HG03439 (cell line): Measurements from ENCODE around the gene ADAM12.
"Not testable (repeated sequence)": the region's sequence is repeated elsewhere in the genome, so short reads cannot be mapped to it uniquely, and the experiment has no call there.

ENCODE experiments used
- ATAC-seq: cut with Tn5 transposase; IDR thresholded peaks from one replicate; pipeline ENCODE4 v1.9.1; 2021; ENCODE audit warnings: mild to moderate bottlenecking, moderate library complexity; ENCODE audit not compliant: unreplicated experiment

ADAM12 gene

GRCh38 chr10:126268013-126268920 lies 120.0 kb downstream of the ADAM12 start:
- no peak for ATAC-seq

- ATAC-seq: no peak
Measured at GRCh38 chr10:126264102-126265018, 123.9 kb downstream of the ADAM12 start.

GRCh38 chr10:126263006-126263676 lies 125.1 kb downstream of the ADAM12 start:
- no peak for ATAC-seq

- ATAC-seq: no peak
Measured at GRCh38 chr10:126262233-126262838, 125.9 kb downstream of the ADAM12 start.

GRCh38 chr10:126259760-126260479 lies 128.4 kb downstream of the ADAM12 start:
- ATAC-seq: no peak

- no peak for ATAC-seq
Measured at GRCh38 chr10:126256864-126257263, 131.4 kb downstream of the ADAM12 start.

- ATAC-seq: no peak
Measured at GRCh38 chr10:126255313-126255712, 133.0 kb downstream of the ADAM12 start.

GRCh38 chr10:126253611-126253998 lies 134.7 kb downstream of the ADAM12 start:
- ATAC-seq: no peak

GRCh38 chr10:126252884-126253610 lies 135.2 kb downstream of the ADAM12 start:
- no peak for ATAC-seq

- no peak for ATAC-seq
Measured at GRCh38 chr10:126251778-126252407, 136.4 kb downstream of the ADAM12 start.

GRCh38 chr10:126250527-126251310 lies 137.6 kb downstream of the ADAM12 start:
- ATAC-seq: no peak

GRCh38 chr10:126250045-126250444 lies 138.2 kb downstream of the ADAM12 start:
- no peak for ATAC-seq

- ATAC-seq: no peak
Measured at GRCh38 chr10:126247446-126247975, 140.8 kb downstream of the ADAM12 start.

GRCh38 chr10:126246396-126246795 lies 141.9 kb downstream of the ADAM12 start:
- ATAC-seq: not testable (repeated sequence)

- ATAC-seq: no peak
Measured at GRCh38 chr10:126245501-126245900, 142.8 kb downstream of the ADAM12 start.

- no peak for ATAC-seq
Measured at GRCh38 chr10:126243971-126244370, 144.3 kb downstream of the ADAM12 start.

- ATAC-seq: no peak
Measured at GRCh38 chr10:126243306-126243705, 145.0 kb downstream of the ADAM12 start.
